Lower lobe of right lung (tissue), 2 donors: ENCODE data around the gene ZBED4. TPM values are rescaled to one million over a fixed set of nuclear protein-coding genes. Genes with fewer than 3 reads are reported as not detected.

Experiments used
- ATAC-seq, 2 donors: fragments of 200-7000 bp; cut with Tn5 transposase; one replicate each; pipeline ENCODE4 v1.9.1; 2020 to 2022; ENCODE audit warnings: mild to moderate bottlenecking in 2 of 2, moderate library complexity in 2 of 2
- DNase-seq: peaks from one replicate; pipeline ENCODE4 v3.0.0-alpha.2; 2020
- H3K27ac ChIP-seq: fragments of 200-600 bp; one replicate; pipeline ENCODE4 v1.8.0; 2022
- H3K27me3 ChIP-seq: fragments of 200-600 bp; one replicate; pipeline ENCODE4 v1.8.0; 2022; ENCODE audit warnings: low read depth
- H3K36me3 ChIP-seq: fragments of 200-600 bp; one replicate; pipeline ENCODE4 v1.8.0; 2022; ENCODE audit warnings: mild to moderate bottlenecking
- H3K4me1 ChIP-seq: fragments of 200-600 bp; one replicate; pipeline ENCODE4 v1.8.0; 2022
- H3K4me3 ChIP-seq: fragments of 200-600 bp; one replicate; pipeline ENCODE4 v1.8.0; 2022; ENCODE audit warnings: mild to moderate bottlenecking
- H3K9me3 ChIP-seq: fragments of 200-600 bp; one replicate; pipeline ENCODE4 v1.8.0; 2022
- CTCF ChIP-seq: fragments of 200-600 bp; IDR thresholded peaks from one replicate; pipeline ENCODE4 v1.8.0; 2022; ENCODE audit warnings: antibody characterized with exemption, mild to moderate bottlenecking
- intact Hi-C: fragments of 100-400 bp; cut with DNase I; formaldehyde crosslinking; loops from one replicate; pipeline ENCODE4 v1.11.0; 2022
- total RNA-seq: library from RNA; stranded (reverse); fragmentation: NEBNext Ultra II Directional; extraction: Animal tissue kit (Norgen Biotek cat#: 25700); gene quantifications from one replicate; pipeline ENCODE4 v1.2.1, GENCODE V29; 2021
- donor health status: DM: no; HTN: yes; CAD: no; lungs with severe emphysema.

Gene ZBED4
- total RNA-seq, 1 donor from 2014 or later, result 12.7 TPM

GRCh38 chr22:49929211-49929979, 75.8 kb downstream of the ZBED4 start:
- H3K4me1 ChIP-seq, result peaks cover 48% of the 10 kb centered on the region
- peaks cover 8% of the 10 kb centered on the region for H3K27me3 ChIP-seq
- no peak overlapping the region for H3K4me3 ChIP-seq
- ATAC-seq (peak; percentile 74 to 80), DNase-seq (peak; percentile 80)
- no peak overlapping the region for H3K27ac ChIP-seq
- peaks cover under 1% of the 10 kb centered on the region for H3K36me3 ChIP-seq
- no peaks in the 10 kb centered on the region for H3K9me3 ChIP-seq
- intact Hi-C loops, result loop anchor here (10.0 kb wide), 1 partner anchor 105 kb away; no protein-coding TSS in a partner anchor
- peak; percentile 84 for TF ChIP-seq CTCF

DNA sequence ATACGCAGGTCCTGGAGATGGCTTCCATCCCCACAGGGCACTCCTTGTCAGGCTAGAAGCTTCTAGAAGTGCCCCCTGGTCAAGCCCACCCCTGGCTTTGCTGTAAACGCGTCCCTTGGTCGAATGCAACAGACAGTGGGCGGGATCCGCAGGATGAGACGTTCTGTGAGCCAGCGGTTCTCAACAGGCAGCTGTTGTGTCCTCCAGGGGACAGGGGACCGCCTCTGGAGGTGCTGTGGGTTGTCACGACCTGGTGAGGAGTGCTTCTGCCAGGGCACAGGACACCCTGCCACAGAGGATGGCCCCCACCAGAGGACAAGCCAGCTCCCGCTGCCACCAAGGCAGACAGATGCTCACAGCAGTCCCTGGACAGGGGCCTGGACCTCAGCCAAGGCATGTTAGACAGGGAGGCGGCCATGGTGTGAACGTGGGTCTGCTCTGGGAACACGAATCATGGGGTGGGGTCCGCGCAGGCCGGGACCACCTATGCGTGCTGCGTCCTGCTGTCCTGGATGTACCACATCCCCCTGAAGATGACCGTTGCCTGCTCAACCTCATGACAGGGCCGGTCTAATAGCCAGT, 76.4 kb downstream of the ZBED4 start:
- H3K4me3 ChIP-seq, result no peak overlapping the region
- intact Hi-C loops, result loop anchor here (10.0 kb wide), 1 partner anchor 105 kb away; no protein-coding TSS in a partner anchor
- DNase-seq, result no peak
- no peaks in the 10 kb centered on the region for H3K9me3 ChIP-seq
- no peak for TF ChIP-seq CTCF
- ATAC-seq, result no peak
- peaks cover 54% of the 10 kb centered on the region for H3K4me1 ChIP-seq
- no peaks in the 10 kb centered on the region for H3K36me3 ChIP-seq
- H3K27me3 ChIP-seq, result peaks cover 8% of the 10 kb centered on the region
- no peak overlapping the region for H3K27ac ChIP-seq

DNA sequence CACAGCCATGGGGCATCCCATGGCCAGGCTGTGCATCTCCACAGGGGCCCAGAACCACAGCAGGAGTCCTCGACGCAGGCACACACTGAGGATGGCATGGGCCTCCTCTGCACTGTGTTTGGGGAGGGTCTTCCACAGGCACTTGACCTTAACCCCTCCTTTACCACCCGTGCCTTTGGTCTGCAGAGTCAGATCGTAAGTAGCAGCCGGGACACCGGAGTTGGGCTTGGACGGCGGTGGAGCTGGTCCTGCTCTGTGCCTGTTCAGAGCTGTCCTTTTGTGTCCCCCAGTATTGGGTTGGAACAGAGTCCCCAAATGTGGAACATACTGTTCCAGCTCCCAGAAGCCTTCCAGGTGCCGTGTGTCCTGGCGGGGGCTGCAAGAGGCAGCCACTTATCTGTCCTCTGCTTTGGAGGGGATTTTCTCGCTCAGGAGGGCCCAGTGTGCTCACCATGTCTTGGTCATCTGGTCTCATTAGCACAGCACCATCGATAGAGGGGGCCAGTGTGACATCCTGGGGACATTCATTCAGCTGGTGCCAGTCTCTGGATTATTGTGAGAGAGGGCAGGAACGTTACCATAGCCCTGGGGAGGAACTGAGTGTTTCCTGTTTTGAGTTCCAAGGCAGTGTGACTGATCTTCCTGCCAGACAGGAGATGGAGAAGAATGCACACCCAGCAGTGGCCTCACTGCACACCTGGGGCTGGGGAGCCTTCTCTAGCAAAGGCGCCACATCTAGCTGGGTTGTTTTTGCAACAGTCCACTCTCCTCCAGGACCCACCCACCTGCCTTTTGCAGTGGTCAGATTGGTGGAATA, 77.2 kb downstream of the ZBED4 start:
- Histone ChIP-seq H3K9me3 (no peaks in the 10 kb centered on the region), H3K27me3 (peaks cover 8% of the 10 kb centered on the region), H3K4me3 (no peak overlapping the region), H3K36me3 (no peaks in the 10 kb centered on the region), H3K4me1 (peaks cover 54% of the 10 kb centered on the region), H3K27ac (peak overlapping the region; percentile 51)
- TF ChIP-seq CTCF, result peak; percentile 80
- intact Hi-C loops, result no loop called here
- peak; percentile 75 for DNase-seq
- ATAC-seq, result peak; percentile 65 to 74

- DNase-seq (no peak), ATAC-seq (no peak)
- Histone ChIP-seq H3K36me3 (no peaks in the 10 kb centered on the region), H3K4me3 (peak overlapping the region; percentile 66), H3K9me3 (no peaks in the 10 kb centered on the region), H3K27me3 (peaks cover 8% of the 10 kb centered on the region), H3K27ac (peak overlapping the region; percentile 99), H3K4me1 (peaks cover 75% of the 10 kb centered on the region)
- no peak for TF ChIP-seq CTCF
- intact Hi-C loops, result no loop called here
Observed at GRCh38 chr22:49933236-49934159, 79.9 kb downstream of the ZBED4 start.
